ENCODE measurements around the gene CTNNA3. TPM values are rescaled to one million over a fixed set of nuclear protein-coding genes. Genes with fewer than 3 reads are reported as not detected.

CTNNA3 gene
- total RNA-seq, 1 experiment from 2014 or later = 0.32 TPM

- Histone ChIP-seq H3K4me3 (replicated peaks in 1 of 2; ENCODE audit: low read depth in 1 of 2, low read length in 2 of 2) (no peak overlapping the region), H3K9me2 (ENCODE audit: insufficient read depth) (no peaks in the 10 kb centered on the region), H3K27me3 (ENCODE audit: insufficient read depth, low read length) (no peaks in the 10 kb centered on the region), H4K20me1 (ENCODE audit: insufficient read depth) (no peaks in the 10 kb centered on the region), H3K4me1 (ENCODE audit: control insufficient read depth in 1 of 2, insufficient read depth in 2 of 2, low read length in 2 of 2) (no peaks in the 10 kb centered on the region), H3K9ac (ENCODE audit: low read length) (no peak overlapping the region), H3K27ac (ENCODE audit: low read depth, low read length) (no peak overlapping the region), H3K4me2 (ENCODE audit: low read length) (no peak overlapping the region), H3K36me3 (ENCODE audit: control insufficient read depth in 1 of 2, insufficient read depth in 2 of 2, low read length in 2 of 2) (no peaks in the 10 kb centered on the region), H2AFZ (ENCODE audit: low read depth, low read length, poor library complexity, severe bottlenecking) (no peak overlapping the region), H3K79me2 (ENCODE audit: insufficient read depth, low read length) (no peaks in the 10 kb centered on the region), H3K9me3 (ENCODE audit: control insufficient read depth in 1 of 2, insufficient read depth in 1 of 2, low read depth in 1 of 2, low read length in 2 of 2) (no peaks in the 10 kb centered on the region)
- TF ChIP-seq YY1 (IDR thresholded peaks at IDR 0.05; ENCODE audit: extremely low read depth, insufficient replicate concordance, low read depth, low read length) = no peak
- TF ChIP-seq ZBTB33 (IDR thresholded peaks at IDR 0.05; ENCODE audit: extremely low read depth, insufficient replicate concordance, low read length) = no peak
- no peak for TF ChIP-seq JUND (IDR thresholded peaks at IDR 0.05)
- TF ChIP-seq TCF7L2 (IDR thresholded peaks at IDR 0.05; ENCODE audit: borderline replicate concordance, extremely low read depth, insufficient read depth, insufficient read length) = no peak
- TF ChIP-seq POLR2A (IDR thresholded peaks at IDR 0.05; ENCODE audit: borderline replicate concordance, extremely low read depth, insufficient read depth, insufficient read length) = no peak
- TF ChIP-seq ATF3 (IDR thresholded peaks at IDR 0.05) = no peak
- no peak for TF ChIP-seq EZH2 (IDR thresholded peaks at IDR 0.05)
- no peak for TF ChIP-seq FOSL1 (IDR thresholded peaks at IDR 0.05; ENCODE audit: low read depth)
- no peak for TF ChIP-seq EGR1 (IDR thresholded peaks at IDR 0.05; ENCODE audit: low read depth)
- TF ChIP-seq ZNF274 (IDR thresholded peaks at IDR 0.05; ENCODE audit: low read depth, low read length) = no peak
- TF ChIP-seq RAD21 (IDR thresholded peaks at IDR 0.05; ENCODE audit: low read depth) = no peak
- TF ChIP-seq SP1 (IDR thresholded peaks at IDR 0.05; ENCODE audit: low read depth) = no peak
- no peak for TF ChIP-seq SIN3A (IDR thresholded peaks at IDR 0.05; ENCODE audit: low read depth)
- TF ChIP-seq ZFX (IDR thresholded peaks at IDR 0.05) = no peak
- TF ChIP-seq MAX (IDR thresholded peaks at IDR 0.05) = no peak
- RAD21 ChIA-PET (ENCODE audit: low non-redundant PET in 1 of 2, low total read pairs in 2 of 2, uncharacterized antibody in 2 of 2, unreplicated experiment in 2 of 2) = no interaction called here
- POLR2A ChIA-PET = no interaction called here
- no TSS peak for BruUV-seq (replicated peaks)
- DNase-seq (ENCODE audit: low read depth, low spot score) (no peak), ATAC-seq (no peak)
- intact Hi-C loops (cut with micrococcal nuclease) = no loop called here
- CTCF ChIA-PET = no interaction called here
Observed at GRCh38 chr10:66680886-66681285, 1015.1 kb downstream of the CTNNA3 start.
